ENCODE data around the gene MSRB2. TPM values are rescaled to one million over a fixed set of nuclear protein-coding genes. Genes with fewer than 3 reads are reported as not detected.

MSRB2 gene
- total and polyA plus RNA-seq, 2 experiments from 2014 or later, result 9.5 to 34.6 TPM

DNA sequence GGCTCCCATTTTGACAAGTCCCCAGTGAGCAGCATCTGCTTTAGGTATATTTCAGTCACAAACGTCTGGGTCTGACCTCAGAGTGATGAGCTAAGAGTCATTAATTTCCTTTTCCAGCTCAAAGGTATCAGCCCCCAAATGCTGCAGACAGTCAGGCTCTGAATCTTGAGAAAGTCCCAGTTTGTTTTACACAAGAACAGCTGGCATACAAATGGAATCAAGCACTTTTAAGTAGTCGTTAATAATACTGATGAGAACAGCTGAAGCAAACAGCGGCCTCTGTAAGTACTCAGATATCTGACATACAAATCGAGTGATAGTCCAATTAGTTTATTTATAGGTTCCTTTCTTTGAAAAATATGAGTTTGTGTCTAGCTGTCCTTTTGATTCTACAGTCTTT, 49.4 kb upstream of the MSRB2 start (continued):
- TF ChIP-seq, protein P1, sequence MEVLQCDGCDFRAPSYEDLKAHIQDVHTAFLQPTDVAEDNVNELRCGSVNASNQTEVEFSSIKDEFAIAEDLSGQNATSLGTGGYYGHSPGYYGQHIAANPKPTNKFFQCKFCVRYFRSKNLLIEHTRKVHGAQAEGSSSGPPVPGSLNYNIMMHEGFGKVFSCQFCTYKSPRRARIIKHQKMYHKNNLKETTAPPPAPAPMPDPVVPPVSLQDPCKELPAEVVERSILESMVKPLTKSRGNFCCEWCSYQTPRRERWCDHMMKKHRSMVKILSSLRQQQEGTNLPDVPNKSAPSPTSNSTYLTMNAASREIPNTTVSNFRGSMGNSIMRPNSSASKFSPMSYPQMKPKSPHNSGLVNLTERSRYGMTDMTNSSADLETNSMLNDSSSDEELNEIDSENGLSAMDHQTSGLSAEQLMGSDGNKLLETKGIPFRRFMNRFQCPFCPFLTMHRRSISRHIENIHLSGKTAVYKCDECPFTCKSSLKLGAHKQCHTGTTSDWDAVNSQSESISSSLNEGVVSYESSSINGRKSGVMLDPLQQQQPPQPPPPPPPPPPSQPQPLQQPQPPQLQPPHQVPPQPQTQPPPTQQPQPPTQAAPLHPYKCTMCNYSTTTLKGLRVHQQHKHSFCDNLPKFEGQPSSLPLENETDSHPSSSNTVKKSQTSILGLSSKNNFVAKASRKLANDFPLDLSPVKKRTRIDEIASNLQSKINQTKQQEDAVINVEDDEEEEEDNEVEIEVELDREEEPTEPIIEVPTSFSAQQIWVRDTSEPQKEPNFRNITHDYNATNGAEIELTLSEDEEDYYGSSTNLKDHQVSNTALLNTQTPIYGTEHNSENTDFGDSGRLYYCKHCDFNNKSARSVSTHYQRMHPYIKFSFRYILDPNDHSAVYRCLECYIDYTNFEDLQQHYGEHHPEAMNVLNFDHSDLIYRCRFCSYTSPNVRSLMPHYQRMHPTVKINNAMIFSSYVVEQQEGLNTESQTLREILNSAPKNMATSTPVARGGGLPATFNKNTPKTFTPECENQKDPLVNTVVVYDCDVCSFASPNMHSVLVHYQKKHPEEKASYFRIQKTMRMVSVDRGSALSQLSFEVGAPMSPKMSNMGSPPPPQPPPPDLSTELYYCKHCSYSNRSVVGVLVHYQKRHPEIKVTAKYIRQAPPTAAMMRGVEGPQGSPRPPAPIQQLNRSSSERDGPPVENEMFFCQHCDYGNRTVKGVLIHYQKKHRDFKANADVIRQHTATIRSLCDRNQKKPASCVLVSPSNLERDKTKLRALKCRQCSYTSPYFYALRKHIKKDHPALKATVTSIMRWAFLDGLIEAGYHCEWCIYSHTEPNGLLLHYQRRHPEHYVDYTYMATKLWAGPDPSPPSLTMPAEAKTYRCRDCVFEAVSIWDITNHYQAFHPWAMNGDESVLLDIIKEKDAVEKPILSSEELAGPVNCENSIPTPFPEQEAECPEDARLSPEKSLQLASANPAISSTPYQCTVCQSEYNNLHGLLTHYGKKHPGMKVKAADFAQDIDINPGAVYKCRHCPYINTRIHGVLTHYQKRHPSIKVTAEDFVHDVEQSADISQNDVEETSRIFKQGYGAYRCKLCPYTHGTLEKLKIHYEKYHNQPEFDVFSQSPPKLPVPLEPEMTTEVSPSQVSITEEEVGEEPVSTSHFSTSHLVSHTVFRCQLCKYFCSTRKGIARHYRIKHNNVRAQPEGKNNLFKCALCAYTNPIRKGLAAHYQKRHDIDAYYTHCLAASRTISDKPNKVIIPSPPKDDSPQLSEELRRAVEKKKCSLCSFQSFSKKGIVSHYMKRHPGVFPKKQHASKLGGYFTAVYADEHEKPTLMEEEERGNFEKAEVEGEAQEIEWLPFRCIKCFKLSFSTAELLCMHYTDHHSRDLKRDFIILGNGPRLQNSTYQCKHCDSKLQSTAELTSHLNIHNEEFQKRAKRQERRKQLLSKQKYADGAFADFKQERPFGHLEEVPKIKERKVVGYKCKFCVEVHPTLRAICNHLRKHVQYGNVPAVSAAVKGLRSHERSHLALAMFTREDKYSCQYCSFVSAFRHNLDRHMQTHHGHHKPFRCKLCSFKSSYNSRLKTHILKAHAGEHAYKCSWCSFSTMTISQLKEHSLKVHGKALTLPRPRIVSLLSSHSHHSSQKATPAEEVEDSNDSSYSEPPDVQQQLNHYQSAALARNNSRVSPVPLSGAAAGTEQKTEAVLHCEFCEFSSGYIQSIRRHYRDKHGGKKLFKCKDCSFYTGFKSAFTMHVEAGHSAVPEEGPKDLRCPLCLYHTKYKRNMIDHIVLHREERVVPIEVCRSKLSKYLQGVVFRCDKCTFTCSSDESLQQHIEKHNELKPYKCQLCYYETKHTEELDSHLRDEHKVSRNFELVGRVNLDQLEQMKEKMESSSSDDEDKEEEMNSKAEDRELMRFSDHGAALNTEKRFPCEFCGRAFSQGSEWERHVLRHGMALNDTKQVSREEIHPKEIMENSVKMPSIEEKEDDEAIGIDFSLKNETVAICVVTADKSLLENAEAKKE (CRISPR knock-in tag; IDR thresholded peaks at IDR 0.05), result no peak
- TF ChIP-seq ZNF331 (CRISPR knock-in tag; IDR thresholded peaks at IDR 0.05; ENCODE audit: low read depth), result no peak

DNA sequence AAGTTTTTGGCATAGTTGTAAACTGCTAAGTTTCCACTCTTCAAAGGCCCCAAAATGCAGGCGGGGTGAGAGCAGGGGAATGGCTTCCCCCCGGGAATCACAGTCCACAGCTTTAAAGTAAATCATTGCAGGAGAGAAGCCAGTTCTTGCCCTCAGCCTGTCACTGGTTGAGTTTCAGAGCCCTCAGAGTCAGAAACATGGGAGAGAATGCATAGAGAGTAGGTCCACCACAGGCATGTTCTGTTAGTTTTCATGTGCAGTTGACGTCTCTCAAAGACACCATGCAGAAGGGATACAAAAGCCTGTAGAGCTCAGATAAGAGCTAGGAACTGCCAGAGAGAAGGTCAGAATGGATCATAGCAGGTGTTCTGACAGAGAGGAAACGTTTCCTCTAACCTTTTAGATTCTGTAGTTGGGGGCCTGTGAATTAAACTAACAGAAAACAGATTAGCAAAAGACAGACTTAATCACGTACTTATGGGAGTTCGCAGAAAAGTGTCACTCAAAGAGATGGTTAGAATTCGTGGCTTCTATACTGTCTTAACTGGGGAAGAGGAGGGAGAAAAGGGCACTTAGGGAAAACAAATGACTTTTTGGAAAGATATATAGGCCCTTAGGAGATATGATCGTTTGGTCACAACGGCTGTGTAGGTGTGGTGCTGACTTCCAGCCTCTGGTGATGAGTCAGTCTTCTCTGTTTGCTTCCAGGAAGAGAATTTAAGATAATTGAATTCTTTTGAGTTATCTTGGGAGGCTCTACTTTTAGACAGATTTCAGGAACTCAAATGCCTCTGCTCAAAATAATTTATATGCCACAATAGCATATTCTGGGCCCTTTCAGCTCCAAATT, 48.0 kb upstream of the MSRB2 start:
- DNase-seq (ENCODE audit: low spot score), result no peak
- Histone ChIP-seq H3K4me2 (no peak overlapping the region), H3K36me3 (ENCODE audit: insufficient read depth) (no peaks in the 10 kb centered on the region), H2AFZ (peak overlapping the region; percentile 35; the same call in 1 of the 2 replicates), H3K79me2 (replicated peaks; ENCODE audit: insufficient read depth) (no peaks in the 10 kb centered on the region), H4K20me1 (replicated peaks; ENCODE audit: insufficient read depth) (no peaks in the 10 kb centered on the region), H3K4me1 (ENCODE audit: insufficient read depth) (peaks cover 3% of the 10 kb centered on the region), H3K9me2 (ENCODE audit: insufficient read depth) (peaks cover 14% of the 10 kb centered on the region; the same call in 1 of the 2 replicates), H3F3A (replicated peaks; ENCODE audit: low read depth) (no peaks in the 10 kb centered on the region), H3K27me3 (ENCODE audit: insufficient read depth) (no peaks in the 10 kb centered on the region), H3K27ac (ENCODE audit: low read depth) (no peak overlapping the region), H3K4me3 (no peak overlapping the region)
- no peaks in the 10 kb centered on the region for H3K36me3 Mint-ChIP-seq (ENCODE audit: low read depth)
- ATAC-seq, result no peak
- TF ChIP-seq, protein P1 (CRISPR knock-in tag; IDR thresholded peaks at IDR 0.05), result no peak
- TF ChIP-seq EZH2phosphoT487 (IDR thresholded peaks at IDR 0.05; ENCODE audit: unreplicated experiment) (no peak), CREB1 (CRISPR knock-in tag; IDR thresholded peaks at IDR 0.05; ENCODE audit: low read depth) (no peak)
- no peak overlapping the region for H3K27ac Mint-ChIP-seq
- peaks cover 9% of the 10 kb centered on the region for H3K4me1 Mint-ChIP-seq
- no peak overlapping the region for H3K4me3 Mint-ChIP-seq
- H3K27me3 Mint-ChIP-seq (ENCODE audit: insufficient read depth, low read depth, poor library complexity), result no peaks in the 10 kb centered on the region
- H3K9me3 Mint-ChIP-seq, result no peaks in the 10 kb centered on the region
